Activated T-helper 1 cell treated with anti-CD3 and anti-CD28 coated beads, Interleukin-12 subunit alpha, Interleukin-12 subunit beta, Interleukin-2, Interleukin-4 antibody, amounts not matched to agents 30 ng/mL and 10 ng/mL and 1 ng/mL, durations not matched to agents 14 hours and 24 hours and 36 hours (primary cell): ENCODE results near the gene CASQ1. TPM values are rescaled to one million over a fixed set of nuclear protein-coding genes. Genes with fewer than 3 reads are reported as not detected.

Experiments
- DNase-seq: peaks from one replicate; pipeline ENCODE4 v3.0.0; 2021; ENCODE audit warnings: low spot score
- H3K27ac Mint-ChIP-seq: one replicate; pipeline ENCODE4 v1.8.0; 2021; ENCODE audit warnings: mild to moderate bottlenecking, mixed read lengths
- H3K27me3 Mint-ChIP-seq: one replicate; pipeline ENCODE4 v1.8.0; 2022; ENCODE audit warnings: mild to moderate bottlenecking, moderate library complexity, mixed read lengths; ENCODE audit not compliant: insufficient read depth
- H3K36me3 Mint-ChIP-seq: one replicate; pipeline ENCODE4 v1.8.0; 2021; ENCODE audit warnings: low read depth, mixed read lengths
- H3K4me1 Mint-ChIP-seq: one replicate; pipeline ENCODE4 v1.8.0; 2021; ENCODE audit warnings: low read depth, mixed read lengths
- H3K4me3 Mint-ChIP-seq: one replicate; pipeline ENCODE4 v1.8.0; 2021; ENCODE audit warnings: mild to moderate bottlenecking, moderate library complexity, mixed read lengths
- H3K9me3 Mint-ChIP-seq: one replicate; pipeline ENCODE4 v1.8.0; 2021; ENCODE audit warnings: mixed read lengths
- intact Hi-C: fragments of 100-400 bp; cut with micrococcal nuclease; formaldehyde crosslinking; loops from one replicate; pipeline ENCODE4 v1.15.1; 2024
- total RNA-seq: library from RNA; stranded (reverse); gene quantifications from 2 replicates; pipeline ENCODE4 v1.2.3, GENCODE V29; 2022

CASQ1 gene
- total RNA-seq, 1 donor from 2014 or later, result not detected

- peaks cover 24% of the 10 kb centered on the region for H3K27me3 Mint-ChIP-seq
- no peaks in the 10 kb centered on the region for H3K4me1 Mint-ChIP-seq
- H3K36me3 Mint-ChIP-seq, result no peaks in the 10 kb centered on the region
- intact Hi-C loops, result no loop called here
- no peak overlapping the region for H3K4me3 Mint-ChIP-seq
- H3K9me3 Mint-ChIP-seq, result no peaks in the 10 kb centered on the region
- no peak for DNase-seq
- H3K27ac Mint-ChIP-seq, result no peak overlapping the region
Observed at GRCh38 chr1:160159846-160160245, 30.5 kb upstream of the CASQ1 start.

DNA sequence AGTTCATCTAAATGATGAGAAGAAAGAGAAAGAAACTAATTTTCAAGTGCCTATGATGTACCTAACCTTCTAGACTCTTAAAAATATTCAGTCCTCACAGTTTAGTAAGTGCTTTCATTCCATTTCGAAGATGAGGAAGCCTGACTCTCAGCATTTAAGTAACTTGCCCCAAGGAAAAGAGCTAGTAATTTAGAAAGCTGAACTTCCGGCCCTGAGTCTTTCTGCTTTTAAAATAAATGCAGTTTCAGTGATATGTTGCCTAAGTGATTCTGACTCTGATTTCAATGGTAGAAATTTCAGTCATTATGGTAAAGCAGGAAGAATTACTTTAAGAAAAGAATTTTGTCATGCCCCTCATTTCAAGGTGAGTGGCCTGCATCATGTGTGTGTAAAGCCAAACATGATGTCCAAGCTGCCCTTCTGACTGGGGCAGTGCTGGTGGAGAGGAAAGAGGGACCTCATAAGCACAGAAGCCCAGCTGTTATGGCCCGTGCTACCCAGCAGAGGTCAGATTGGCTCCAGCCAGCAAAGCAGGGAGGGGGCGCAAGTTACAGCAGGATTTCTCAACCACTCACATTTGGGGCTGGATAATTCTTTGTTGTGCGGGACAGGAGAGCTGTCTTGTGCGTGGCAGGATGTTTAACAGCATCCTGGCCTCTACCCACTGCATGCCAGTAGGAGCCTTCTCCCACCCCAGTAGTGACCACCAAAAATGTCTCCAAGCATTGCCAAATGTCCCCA is 28.2 kb upstream of the CASQ1 start:
- Mint-ChIP-seq H3K27me3 (peaks cover 29% of the 10 kb centered on the region), H3K36me3 (no peaks in the 10 kb centered on the region), H3K9me3 (no peaks in the 10 kb centered on the region), H3K27ac (no peak overlapping the region), H3K4me3 (no peak overlapping the region), H3K4me1 (no peaks in the 10 kb centered on the region)
- intact Hi-C loops, result no loop called here
- DNase-seq, result no peak

- H3K27me3 Mint-ChIP-seq, result peaks cover 28% of the 10 kb centered on the region
- H3K27ac Mint-ChIP-seq, result no peak overlapping the region
- intact Hi-C loops, result no loop called here
- H3K36me3 Mint-ChIP-seq, result no peaks in the 10 kb centered on the region
- H3K9me3 Mint-ChIP-seq, result no peaks in the 10 kb centered on the region
- DNase-seq, result no peak
- H3K4me3 Mint-ChIP-seq, result no peak overlapping the region
- no peaks in the 10 kb centered on the region for H3K4me1 Mint-ChIP-seq
Observed at GRCh38 chr1:160162931-160163330, 27.4 kb upstream of the CASQ1 start.

DNA sequence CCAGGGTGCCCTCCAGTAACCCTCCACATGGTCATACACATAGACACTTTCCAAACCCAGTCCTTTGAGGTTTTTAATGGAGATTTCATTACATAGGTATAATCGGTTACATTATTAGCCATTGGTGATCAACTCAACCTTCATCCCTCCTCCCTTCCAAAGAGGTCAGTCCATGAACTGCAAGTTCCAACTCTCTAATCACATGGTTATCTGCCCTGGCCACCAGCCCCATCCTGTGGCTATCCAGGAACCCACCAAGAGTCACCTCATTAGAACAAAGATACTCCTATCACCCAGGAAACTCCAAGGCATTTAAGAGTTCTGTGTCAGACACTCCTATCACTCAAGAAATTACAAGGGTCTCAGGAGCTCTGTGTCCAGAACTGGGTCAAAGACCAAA is 26.8 kb upstream of the CASQ1 start:
- H3K27me3 Mint-ChIP-seq, result peaks cover 29% of the 10 kb centered on the region
- H3K4me1 Mint-ChIP-seq, result no peaks in the 10 kb centered on the region
- no peak overlapping the region for H3K27ac Mint-ChIP-seq
- no peaks in the 10 kb centered on the region for H3K36me3 Mint-ChIP-seq
- no peak overlapping the region for H3K4me3 Mint-ChIP-seq
- no peak for DNase-seq
- H3K9me3 Mint-ChIP-seq, result no peaks in the 10 kb centered on the region
- intact Hi-C loops, result no loop called here

GRCh38 chr1:160164121-160164520 is 26.3 kb upstream of the CASQ1 start:
- intact Hi-C loops, result no loop called here
- Mint-ChIP-seq H3K4me1 (no peaks in the 10 kb centered on the region), H3K9me3 (no peaks in the 10 kb centered on the region), H3K27ac (no peak overlapping the region), H3K27me3 (peaks cover 31% of the 10 kb centered on the region), H3K4me3 (no peak overlapping the region), H3K36me3 (no peaks in the 10 kb centered on the region)
- no peak for DNase-seq

DNA sequence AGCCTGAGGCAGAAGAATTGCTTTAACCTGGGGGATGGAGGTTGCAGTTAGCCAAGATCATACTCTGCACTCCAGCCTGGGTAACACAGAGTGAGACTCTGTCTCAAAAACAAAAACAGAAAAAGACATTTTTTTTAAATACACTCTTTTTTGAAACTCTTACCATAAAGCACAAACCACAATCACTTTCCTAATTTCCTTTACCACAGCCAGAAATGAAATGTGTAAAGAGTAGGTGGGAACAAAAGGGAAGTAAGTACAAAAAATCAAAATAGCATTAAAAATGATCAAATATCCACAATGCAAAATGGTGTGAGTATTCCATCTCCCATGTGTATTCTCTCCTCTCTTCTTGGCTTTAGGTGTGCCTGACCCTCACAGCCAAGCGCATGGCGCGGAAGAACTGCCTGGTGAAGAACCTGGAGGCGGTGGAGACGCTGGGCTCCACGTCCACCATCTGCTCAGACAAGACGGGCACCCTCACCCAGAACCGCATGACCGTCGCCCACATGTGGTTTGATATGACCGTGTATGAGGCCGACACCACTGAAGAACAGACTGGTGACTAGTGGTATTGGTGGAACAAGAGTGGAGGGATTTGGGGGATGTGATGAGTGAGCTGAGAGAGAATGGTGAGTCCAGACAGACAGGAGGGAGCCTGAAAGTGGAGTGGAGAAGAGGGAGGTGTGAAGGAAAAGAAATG is 24.1 kb upstream of the CASQ1 start:
- H3K27me3 Mint-ChIP-seq, result peaks cover 33% of the 10 kb centered on the region
- no peaks in the 10 kb centered on the region for H3K9me3 Mint-ChIP-seq
- H3K36me3 Mint-ChIP-seq, result no peaks in the 10 kb centered on the region
- H3K27ac Mint-ChIP-seq, result no peak overlapping the region
- intact Hi-C loops, result no loop called here
- H3K4me1 Mint-ChIP-seq, result peaks cover 8% of the 10 kb centered on the region
- DNase-seq, result no peak
- H3K4me3 Mint-ChIP-seq, result no peak overlapping the region

- intact Hi-C loops, result no loop called here
- no peaks in the 10 kb centered on the region for H3K36me3 Mint-ChIP-seq
- no peak for DNase-seq
- no peak overlapping the region for H3K27ac Mint-ChIP-seq
- H3K4me1 Mint-ChIP-seq, result peaks cover 8% of the 10 kb centered on the region
- no peaks in the 10 kb centered on the region for H3K9me3 Mint-ChIP-seq
- H3K27me3 Mint-ChIP-seq, result peaks cover 32% of the 10 kb centered on the region
- no peak overlapping the region for H3K4me3 Mint-ChIP-seq
Observed at GRCh38 chr1:160167056-160167455, 23.3 kb upstream of the CASQ1 start.

GRCh38 chr1:160167580-160167979 is 22.8 kb upstream of the CASQ1 start:
- DNase-seq, result no peak
- Mint-ChIP-seq H3K9me3 (no peaks in the 10 kb centered on the region), H3K36me3 (no peaks in the 10 kb centered on the region), H3K4me1 (peaks cover 8% of the 10 kb centered on the region), H3K27ac (no peak overlapping the region), H3K4me3 (no peak overlapping the region), H3K27me3 (peaks cover 33% of the 10 kb centered on the region)
- intact Hi-C loops, result no loop called here

GRCh38 chr1:160168016-160168415 is 22.4 kb upstream of the CASQ1 start:
- no peaks in the 10 kb centered on the region for H3K36me3 Mint-ChIP-seq
- H3K27me3 Mint-ChIP-seq, result peaks cover 35% of the 10 kb centered on the region
- peaks cover 8% of the 10 kb centered on the region for H3K4me1 Mint-ChIP-seq
- H3K9me3 Mint-ChIP-seq, result no peaks in the 10 kb centered on the region
- DNase-seq, result no peak
- H3K27ac Mint-ChIP-seq, result no peak overlapping the region
- H3K4me3 Mint-ChIP-seq, result no peak overlapping the region
- intact Hi-C loops, result no loop called here

GRCh38 chr1:160168609-160169369 is 21.6 kb upstream of the CASQ1 start:
- no peak overlapping the region for H3K27ac Mint-ChIP-seq
- H3K4me1 Mint-ChIP-seq, result peaks cover 8% of the 10 kb centered on the region
- H3K27me3 Mint-ChIP-seq, result peaks cover 34% of the 10 kb centered on the region
- no peaks in the 10 kb centered on the region for H3K36me3 Mint-ChIP-seq
- DNase-seq, result no peak
- intact Hi-C loops, result no loop called here
- H3K4me3 Mint-ChIP-seq, result no peak overlapping the region
- H3K9me3 Mint-ChIP-seq, result no peaks in the 10 kb centered on the region

GRCh38 chr1:160169553-160170399 is 20.6 kb upstream of the CASQ1 start:
- H3K27ac Mint-ChIP-seq, result no peak overlapping the region
- no peaks in the 10 kb centered on the region for H3K9me3 Mint-ChIP-seq
- no peak for DNase-seq
- H3K36me3 Mint-ChIP-seq, result no peaks in the 10 kb centered on the region
- peaks cover 31% of the 10 kb centered on the region for H3K27me3 Mint-ChIP-seq
- H3K4me1 Mint-ChIP-seq, result peaks cover 8% of the 10 kb centered on the region
- H3K4me3 Mint-ChIP-seq, result no peak overlapping the region
- intact Hi-C loops, result no loop called here

GRCh38 chr1:160171354-160171753 is 19.0 kb upstream of the CASQ1 start:
- H3K27me3 Mint-ChIP-seq, result peaks cover 24% of the 10 kb centered on the region
- no peaks in the 10 kb centered on the region for H3K36me3 Mint-ChIP-seq
- H3K9me3 Mint-ChIP-seq, result no peaks in the 10 kb centered on the region
- no peak overlapping the region for H3K27ac Mint-ChIP-seq
- H3K4me1 Mint-ChIP-seq, result peaks cover 8% of the 10 kb centered on the region
- intact Hi-C loops, result no loop called here
- DNase-seq, result no peak
- no peak overlapping the region for H3K4me3 Mint-ChIP-seq
